ENCODE measurements around the gene TAS2R38.
"Not testable (repeated sequence)": the region's sequence is repeated elsewhere in the genome, so short reads cannot be mapped to it uniquely, and the experiment has no call there.

Gene TAS2R38

DNA sequence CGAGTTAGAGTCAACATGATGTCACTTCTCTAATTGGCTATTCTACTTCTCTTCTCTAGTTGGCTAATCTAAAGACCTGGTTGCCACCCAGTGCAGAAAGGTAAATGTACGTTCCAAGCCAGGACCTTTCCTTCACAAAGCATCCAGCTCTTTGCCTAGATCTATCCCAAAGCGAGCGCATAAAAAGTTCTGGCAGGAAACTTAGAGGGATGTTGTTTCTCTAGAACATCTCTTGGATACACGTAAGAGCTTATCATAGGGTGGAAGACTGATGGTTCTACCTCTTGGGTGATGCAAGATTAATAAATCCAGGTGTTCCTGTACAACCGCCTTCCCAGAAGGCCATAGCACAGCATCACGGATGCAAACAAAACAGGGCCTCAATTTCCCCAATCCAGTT lies at the start of gene TAS2R38:
Gene TAS2R38 (minus strand): TSS at position 101 of the 400 bp plus-strand sequence. CDS start 84 bp downstream, at position 17.
- DNase-seq: no peak

DNA sequence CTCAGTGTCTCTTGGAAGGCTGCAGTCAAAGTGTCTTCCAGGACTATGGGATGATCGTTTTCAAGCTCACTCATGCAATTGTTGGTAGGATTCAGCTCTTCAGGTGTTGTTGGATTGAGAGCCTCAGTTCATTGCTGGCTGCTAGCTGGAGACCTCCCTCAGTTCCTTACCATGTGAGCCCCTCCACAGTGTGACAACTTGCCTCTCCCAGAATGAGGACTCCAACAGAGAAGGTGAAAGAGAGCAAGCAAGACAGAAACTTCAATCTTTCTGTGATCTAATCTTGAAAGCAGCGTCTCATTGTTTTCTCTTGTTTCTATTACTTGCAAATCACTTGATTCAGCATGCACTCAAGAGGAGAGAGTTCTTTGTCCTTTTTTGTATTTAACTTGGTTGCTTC lies 44.6 kb upstream of the TAS2R38 start:
- DNase-seq: no peak

- DNase-seq: no peak
Measured at GRCh38 chr7:142017451-142017850, 43.9 kb upstream of the TAS2R38 start.

- no peak for DNase-seq
Measured at GRCh38 chr7:142012825-142013511, 39.4 kb upstream of the TAS2R38 start.

DNA sequence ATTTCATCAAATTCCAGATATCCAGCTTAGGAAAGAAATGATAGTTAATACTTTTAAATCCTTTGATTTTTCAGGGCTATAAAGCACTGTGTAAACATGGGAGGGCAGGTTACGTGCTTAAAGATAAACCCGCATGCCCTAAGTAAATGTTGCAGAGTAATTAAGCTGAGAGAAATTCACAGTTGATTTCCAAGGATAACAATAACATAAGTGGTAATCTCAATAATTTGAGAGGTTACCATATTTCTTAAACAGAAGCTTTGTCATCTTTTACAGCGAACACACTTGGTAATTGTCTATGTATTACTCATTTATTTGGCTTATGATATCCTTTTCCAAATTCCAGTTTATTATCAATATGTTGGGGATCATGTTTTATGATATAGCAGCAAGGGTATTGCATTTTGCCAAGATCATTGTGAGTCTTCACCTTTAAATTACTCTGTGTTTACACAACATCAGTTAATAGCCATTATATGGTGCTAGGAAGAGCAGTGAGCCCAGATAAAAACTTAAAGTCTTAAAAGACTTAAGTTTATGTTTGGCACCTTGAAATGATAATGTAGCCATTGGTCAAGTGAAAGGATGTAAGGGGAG lies 37.5 kb upstream of the TAS2R38 start:
- no peak for DNase-seq

- DNase-seq: no peak
Measured at GRCh38 chr7:142009187-142009586, 35.6 kb upstream of the TAS2R38 start.

DNA sequence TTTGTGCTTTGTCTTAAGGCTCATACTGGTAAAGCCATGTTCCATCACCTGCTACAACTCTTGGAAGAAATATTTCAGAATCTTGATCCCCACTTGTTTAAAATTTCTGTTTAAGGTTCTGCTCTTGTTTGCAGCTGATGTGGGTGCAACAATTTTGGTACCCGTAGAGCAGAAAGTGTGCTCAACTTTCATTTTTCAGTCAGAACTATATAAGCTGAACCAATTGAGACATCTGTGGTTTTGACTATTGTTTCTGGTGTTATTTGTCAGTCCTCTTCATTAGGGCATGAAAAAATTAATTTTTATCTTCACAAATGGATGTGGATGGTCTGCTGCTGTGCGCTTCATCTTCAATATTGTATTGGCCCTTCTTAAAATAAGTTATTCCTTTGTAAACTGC lies 33.0 kb upstream of the TAS2R38 start:
- no peak for DNase-seq

- no peak for DNase-seq
Measured at GRCh38 chr7:142002179-142002578, 28.6 kb upstream of the TAS2R38 start.

- DNase-seq: no peak
Measured at GRCh38 chr7:142001163-142001874, 27.7 kb upstream of the TAS2R38 start.

DNA sequence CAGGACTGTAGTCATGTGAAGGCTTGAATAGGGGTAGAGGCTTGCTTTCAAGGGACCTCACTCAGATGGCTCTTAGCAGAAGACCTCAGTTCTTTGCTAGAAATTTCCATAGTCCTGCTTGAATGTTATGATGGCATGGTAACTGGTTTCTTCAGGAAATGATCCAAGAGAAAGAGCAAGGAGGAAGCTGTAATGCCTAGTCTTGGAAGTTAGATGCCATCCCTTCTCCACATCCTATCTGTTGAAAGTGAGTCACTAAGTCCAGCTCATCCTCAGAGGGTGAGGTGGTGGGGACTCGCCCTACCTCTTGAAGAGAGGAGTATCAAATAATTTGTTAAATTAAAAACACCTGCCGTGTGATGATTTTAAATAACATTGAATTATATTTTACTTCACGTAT lies 26.7 kb upstream of the TAS2R38 start:
- DNase-seq: no peak

DNA sequence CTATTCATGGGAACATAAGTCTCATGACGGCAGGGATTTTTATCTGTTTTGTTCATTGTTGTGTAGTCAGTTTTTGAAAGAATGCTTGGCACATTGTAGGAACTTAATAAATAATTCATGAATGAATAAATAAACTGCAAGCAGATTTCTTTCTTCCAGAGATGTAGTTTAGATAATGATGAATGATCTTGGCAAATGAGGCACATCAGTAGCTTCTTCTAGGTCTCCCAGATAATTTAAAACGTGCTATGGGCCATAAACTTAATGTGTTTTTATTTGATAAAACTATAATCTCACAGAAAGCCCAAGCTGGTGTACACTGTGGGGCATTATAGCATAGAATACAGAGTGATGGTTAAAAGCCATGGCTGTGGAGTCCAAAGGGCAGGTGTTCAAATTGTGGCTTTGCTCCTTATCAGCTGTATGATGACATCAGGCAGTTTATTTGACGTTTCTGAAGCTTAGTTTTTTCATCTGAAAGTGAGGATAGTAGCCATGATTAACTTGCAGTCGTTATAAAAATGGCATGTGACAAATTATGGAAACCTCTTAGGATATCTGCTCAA lies 25.6 kb upstream of the TAS2R38 start:
- DNase-seq: no peak

GRCh38 chr7:141993354-141993753 lies 19.8 kb upstream of the TAS2R38 start:
- no peak for DNase-seq

DNA sequence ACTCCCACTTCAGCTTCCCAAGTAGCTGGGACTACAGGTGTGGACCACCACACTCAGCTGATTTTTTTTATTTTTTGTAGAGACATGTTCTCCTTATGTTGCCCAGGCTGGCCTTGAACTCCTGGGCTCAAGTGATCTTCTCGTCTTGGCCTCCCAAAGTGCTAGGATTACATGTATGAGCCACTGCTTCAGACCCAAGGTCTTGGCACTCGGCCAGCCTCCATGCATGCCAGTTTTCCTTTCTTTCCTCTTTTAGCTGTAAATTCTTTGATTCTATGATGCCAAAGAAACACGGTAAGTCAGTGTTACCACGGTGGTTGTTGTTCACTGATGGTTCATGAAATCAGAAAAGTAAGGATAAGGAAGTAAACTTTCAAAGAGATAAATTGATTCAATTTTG lies 19.1 kb upstream of the TAS2R38 start:
- DNase-seq: no peak

GRCh38 chr7:141992156-141992555 lies 18.6 kb upstream of the TAS2R38 start:
- DNase-seq: no peak

DNA sequence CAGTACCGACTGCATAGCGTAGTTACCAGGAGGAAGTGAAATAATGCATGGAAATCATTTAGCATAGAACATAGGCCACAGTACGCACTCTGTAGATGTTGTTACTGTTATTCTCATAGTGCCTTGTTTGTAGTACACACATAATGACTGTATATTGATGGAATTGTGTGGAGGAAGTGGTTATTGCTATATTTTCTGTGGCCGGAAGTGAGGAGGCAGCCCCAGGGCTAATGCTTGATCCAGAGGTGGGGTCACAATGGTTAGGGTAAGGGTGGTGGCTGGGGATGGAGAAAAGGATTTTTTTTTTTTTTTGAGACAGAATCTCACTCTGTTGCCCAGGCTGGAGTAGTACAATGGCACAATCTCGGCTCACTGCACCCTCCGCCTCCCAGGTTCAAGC lies 17.6 kb upstream of the TAS2R38 start:
- DNase-seq: no peak

- DNase-seq: no peak
Measured at GRCh38 chr7:141990011-141990725, 16.6 kb upstream of the TAS2R38 start.

DNA sequence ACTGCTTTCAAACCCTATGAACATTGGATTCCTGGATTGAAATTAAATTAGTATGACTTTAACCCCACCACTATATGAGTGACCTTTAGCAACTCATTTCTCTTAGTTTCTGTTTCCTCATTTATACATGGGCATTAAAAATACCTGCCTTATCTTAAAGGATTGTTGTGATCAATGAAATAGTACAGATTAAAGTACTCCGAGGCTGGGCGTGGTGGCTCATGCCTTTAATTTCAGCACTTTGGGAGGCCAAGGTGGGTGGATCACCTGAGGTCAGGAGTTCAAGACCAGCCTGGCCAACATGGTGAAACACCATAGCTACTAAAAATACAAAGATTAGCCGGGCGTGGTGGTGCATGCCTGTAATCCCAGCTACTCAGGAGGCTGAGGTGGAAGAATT lies 14.2 kb upstream of the TAS2R38 start:
- not testable (repeated sequence) for DNase-seq

DNA sequence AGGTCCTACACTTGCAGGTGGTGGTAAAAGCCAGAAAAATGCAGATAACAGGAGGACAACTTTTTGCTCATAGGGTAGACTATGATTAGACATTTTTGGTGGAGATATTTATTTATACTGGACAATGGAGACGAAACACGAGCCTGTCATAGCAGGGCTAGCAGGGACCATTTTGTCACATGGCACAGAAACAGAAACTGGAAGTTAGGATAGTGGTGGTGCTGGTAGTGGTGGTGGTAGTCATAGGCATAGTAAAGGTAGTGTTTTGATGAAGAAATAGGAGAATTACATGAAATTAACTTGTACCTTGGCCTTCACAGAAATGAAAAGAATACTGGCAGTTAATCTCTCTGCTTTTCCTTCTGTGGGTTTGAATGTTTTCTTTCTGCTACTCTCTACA lies 13.3 kb upstream of the TAS2R38 start:
- DNase-seq: no peak

GRCh38 chr7:141985926-141986325 lies 12.4 kb upstream of the TAS2R38 start:
- not testable (repeated sequence) for DNase-seq

DNA sequence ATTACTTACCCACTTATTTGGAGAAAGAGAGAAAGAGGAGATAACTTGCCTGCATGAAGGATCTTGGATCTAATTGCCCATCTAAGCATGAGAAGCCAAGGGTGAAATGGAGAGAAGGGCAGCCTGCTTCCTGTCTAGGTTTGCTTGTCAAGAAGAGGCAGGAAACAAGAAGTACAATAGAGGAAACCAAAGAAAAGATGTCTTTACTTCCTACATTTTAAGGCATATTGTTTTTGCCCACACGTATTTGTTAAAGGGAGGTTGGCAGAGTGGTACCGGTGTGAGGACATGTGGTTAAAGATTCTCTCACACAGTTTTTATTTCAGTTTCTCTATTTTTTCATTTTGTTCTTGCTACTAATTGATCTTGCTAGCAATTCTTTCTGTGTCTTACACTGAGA lies 6.0 kb upstream of the TAS2R38 start:
- DNase-seq: no peak

DNA sequence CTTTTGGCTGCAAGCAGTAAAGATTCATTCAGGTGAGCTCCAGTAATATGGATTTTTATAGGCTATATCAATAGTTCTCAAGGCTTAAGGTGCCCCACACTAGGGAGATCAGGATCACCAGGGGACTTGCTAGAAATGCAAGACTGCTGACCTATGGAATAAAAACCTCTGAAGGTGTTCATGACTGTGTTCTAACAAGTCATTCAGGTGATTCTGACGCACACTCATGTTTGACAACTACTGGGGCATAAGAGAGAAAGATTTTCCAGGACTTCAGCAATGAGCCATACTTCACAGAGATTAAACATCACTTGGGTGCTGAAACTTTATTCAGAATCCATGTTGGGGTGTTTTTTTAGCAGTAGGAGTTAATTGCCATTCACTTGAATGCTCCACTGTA lies 4.8 kb upstream of the TAS2R38 start:
- no peak for DNase-seq

DNA sequence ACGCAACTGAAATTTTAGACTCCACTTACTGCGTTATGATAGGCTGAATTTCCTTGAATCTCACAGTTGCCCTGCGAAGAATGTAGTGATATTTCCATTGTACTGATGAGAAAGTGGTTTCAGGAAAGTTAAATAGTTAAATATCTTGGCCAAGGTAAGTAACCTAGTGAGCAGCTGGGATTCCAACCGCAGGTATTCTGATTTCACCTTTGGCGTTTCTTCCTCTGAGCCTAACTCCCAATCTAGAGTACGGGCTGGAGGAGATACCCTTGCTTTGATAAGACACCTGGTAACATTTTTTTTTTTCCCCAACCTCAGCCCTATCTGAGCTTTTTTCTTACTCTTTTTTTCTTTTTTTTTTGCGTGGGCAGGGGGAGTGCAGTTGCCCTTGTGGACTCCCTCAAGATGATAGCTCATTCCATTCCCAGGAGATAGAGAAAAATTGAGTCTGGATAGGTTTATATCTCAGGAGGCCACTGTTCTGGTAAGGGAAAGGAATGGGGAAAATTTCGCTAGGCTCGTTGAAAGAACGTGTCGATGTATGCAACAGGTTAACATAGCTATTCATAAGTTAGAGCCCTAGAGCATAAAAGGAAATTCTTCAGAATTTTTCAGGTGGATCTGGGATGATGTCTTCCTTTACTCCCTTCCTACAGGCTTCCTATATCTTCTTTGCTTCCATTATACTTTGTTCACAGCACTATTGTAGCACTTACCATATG lies 3.1 kb upstream of the TAS2R38 start:
- DNase-seq: no peak
